T47D (cell line): ENCODE results near the gene CFAP57.

Experiments used
- DNase-seq, 2 experiments: peaks; one replicate each; pipeline versions ENCODE4 v3.0.0 to v3.0.0-alpha.2; 2011 to 2012; ENCODE audit warnings: low read depth in 1 of 2, low spot score in 1 of 2
- JUND ChIP-seq: IDR thresholded peaks from 2 replicates; pipeline ENCODE4 v1.6.1; 2012; ENCODE audit warnings: low read depth
- in situ Hi-C: cut with HindIII; loops from 2 replicates; pipeline ENCODE4 v1.10.0; 2016; ENCODE audit warnings: low sequenced_read_pairs, low pct_unique_long_range_greater_than_20kb

CFAP57 gene

GRCh38 chr1:43147625-43148327, 24.4 kb upstream of the CFAP57 start:
- in situ Hi-C loops, result no loop called here
- DNase-seq, result peak; percentile 32 to 86
- no peak for TF ChIP-seq JUND

GRCh38 chr1:43149889-43150288, 22.2 kb upstream of the CFAP57 start:
- in situ Hi-C loops, result no loop called here
- DNase-seq, result no peak
- no peak for TF ChIP-seq JUND

- in situ Hi-C loops, result no loop called here
- DNase-seq, result no peak
Observed at GRCh38 chr1:43152866-43153265, 19.3 kb upstream of the CFAP57 start.

GRCh38 chr1:43153443-43153842, 18.7 kb upstream of the CFAP57 start:
- no peak for TF ChIP-seq JUND
- in situ Hi-C loops, result no loop called here
- DNase-seq, result no peak

More at GRCh38 chr1:43152866-43153265, 19.3 kb upstream of the CFAP57 start:
- TF ChIP-seq JUND, result no peak

GRCh38 chr1:43156026-43156425, 16.1 kb upstream of the CFAP57 start:
- DNase-seq, result no peak
- TF ChIP-seq JUND, result no peak
- in situ Hi-C loops, result no loop called here

GRCh38 chr1:43165162-43165561, 7.0 kb upstream of the CFAP57 start:
- in situ Hi-C loops, result no loop called here
- no peak for TF ChIP-seq JUND
- DNase-seq, result no peak

- TF ChIP-seq JUND, result no peak
- in situ Hi-C loops, result no loop called here
- DNase-seq, result no peak
Observed at GRCh38 chr1:43165765-43166164, 6.4 kb upstream of the CFAP57 start.

GRCh38 chr1:43171312-43171875, 736 bp upstream of the CFAP57 start:
- no peak for TF ChIP-seq JUND
- in situ Hi-C loops, result no loop called here
- no peak for DNase-seq

- no peak for TF ChIP-seq JUND
- peak; percentile 62 to 90 for DNase-seq
- in situ Hi-C loops, result no loop called here
Observed at GRCh38 chr1:43172527-43172972, 420 bp downstream of the CFAP57 start.

- TF ChIP-seq JUND, result no peak
- in situ Hi-C loops, result no loop called here
- DNase-seq, result no peak
Observed at GRCh38 chr1:43174873-43175272, 2.7 kb downstream of the CFAP57 start.

- DNase-seq, result no peak
- no peak for TF ChIP-seq JUND
- in situ Hi-C loops, result no loop called here
Observed at GRCh38 chr1:43177691-43178090, 5.6 kb downstream of the CFAP57 start.

GRCh38 chr1:43184388-43184787, 12.3 kb downstream of the CFAP57 start:
- no peak for TF ChIP-seq JUND
- in situ Hi-C loops, result no loop called here
- DNase-seq, result no peak

- no peak for TF ChIP-seq JUND
- no peak for DNase-seq
- in situ Hi-C loops, result no loop called here
Observed at GRCh38 chr1:43184995-43185394, 12.9 kb downstream of the CFAP57 start.

- no peak for DNase-seq
- TF ChIP-seq JUND, result no peak
- in situ Hi-C loops, result no loop called here
Observed at GRCh38 chr1:43188106-43188505, 16.0 kb downstream of the CFAP57 start.
